HCT116 (cell line): ENCODE data around the gene GANC. TPM values are rescaled to one million over a fixed set of nuclear protein-coding genes. Genes with fewer than 3 reads are reported as not detected.

Source experiments
- ATAC-seq: fragments of 200-7000 bp; cut with Tn5 transposase; 2 replicates; pipeline ENCODE4 v1.9.1; 2020; ENCODE audit warnings: mild to moderate bottlenecking, moderate library complexity
- BruUV-seq: library from RNA; stranded (reverse); fragments of 400-500 nt; replicated peaks from 2 replicates; lab custom pipeline; 2021; lab: Mats Ljungman, UMichigan
- CTCF ChIA-PET: fragments of 300-600 bp; sonication (Branson Sonifier 250); formaldehyde crosslinking; loops from one replicate; lab custom pipeline; 2021; ENCODE audit warnings: antibody characterized with exemption; lab: Charles Lee
- POLR2A ChIA-PET: fragments of 300-600, 350-600 bp; sonication (Branson Sonifier 250); formaldehyde crosslinking; loops from one replicate; lab custom pipeline; 2021; ENCODE audit warnings: antibody characterized with exemption; lab: Charles Lee
- RAD21 ChIA-PET, 2 experiments: fragments of 300-600 bp; sonication (Branson Sonifier 250); formaldehyde crosslinking; loops; one replicate each; lab custom pipeline; 2023; ENCODE audit warnings: low total read pairs in 2 of 2; ENCODE audit not compliant: uncharacterized antibody in 2 of 2, unreplicated experiment in 2 of 2, low non-redundant PET in 1 of 2; lab: Charles Lee
- DNase-seq: peaks from one replicate; pipeline ENCODE4 v3.0.0-alpha.2; 2010; ENCODE audit warnings: low read depth, low spot score
- H2AFZ ChIP-seq: fragments of 200-600 bp; shearing (Covaris generic), sonication (generic); 2 replicates; pipeline ENCODE4 v1.6.1; 2017; ENCODE audit warnings: low read depth, mixed run types, mixed read lengths, antibody characterized with exemption, low read length; ENCODE audit not compliant: poor library complexity, severe bottlenecking
- H3K27ac ChIP-seq: 2 replicates; pipeline ENCODE4 v1.5.1; 2012; ENCODE audit warnings: low read depth, low read length
- H3K27me3 ChIP-seq: fragments of 200-600 bp; sonication (generic); 2 replicates; pipeline ENCODE4 v1.6.1; 2016; ENCODE audit warnings: mixed run types, low read length, mixed read lengths; ENCODE audit not compliant: insufficient read depth
- H3K36me3 ChIP-seq, 2 experiments: fragments of 200-500 bp in 1 of 2; fragments of 200-600 bp in 1 of 2; sonication (Bioruptor generic) in 1 of 2; sonication (generic) in 1 of 2; 2 replicates each; pipeline versions ENCODE4 v1.5.1 to v1.6.1; 2014 to 2016; ENCODE audit warnings: low read length in 2 of 2, inconsistent platforms in 1 of 2, mixed read lengths in 1 of 2, mixed run types in 1 of 2; ENCODE audit not compliant: insufficient read depth in 2 of 2, control insufficient read depth in 1 of 2
- H3K4me1 ChIP-seq, 2 experiments: fragments of 200-600 bp in 1 of 2; sonication (generic) in 1 of 2; 2 replicates each; pipeline versions ENCODE4 v1.5.1 to v1.6.1; 2012 to 2017; ENCODE audit warnings: low read length in 2 of 2, inconsistent platforms in 1 of 2, mild to moderate bottlenecking in 1 of 2, mixed read lengths in 1 of 2, mixed run types in 1 of 2, moderate library complexity in 1 of 2; ENCODE audit not compliant: insufficient read depth in 2 of 2, control insufficient read depth in 1 of 2
- H3K4me2 ChIP-seq: fragments of 200-600 bp; sonication (generic); 2 replicates; pipeline ENCODE4 v1.6.1; 2017; ENCODE audit warnings: mixed run types, low read length, mixed read lengths
- H3K4me3 ChIP-seq, 2 experiments: fragments of 200-600 bp in 1 of 2; sonication (generic) in 1 of 2; replicated peaks in 1 of 2; 2 replicates each; pipeline ENCODE4 v1.5.1; 2011 to 2016; ENCODE audit warnings: low read length in 2 of 2, control low read depth in 1 of 2, low read depth in 1 of 2, mild to moderate bottlenecking in 1 of 2, mixed read lengths in 1 of 2, mixed run types in 1 of 2
- H3K79me2 ChIP-seq: fragments of 200-600 bp; sonication (generic); 2 replicates; pipeline ENCODE4 v1.6.1; 2017; ENCODE audit warnings: mild to moderate bottlenecking, mixed run types, low read length, moderate library complexity, mixed read lengths; ENCODE audit not compliant: insufficient read depth
- H3K9ac ChIP-seq: fragments of 200-600 bp; sonication (generic); 2 replicates; pipeline ENCODE4 v1.6.1; 2016; ENCODE audit warnings: low read length, mixed read lengths
- H3K9me2 ChIP-seq: fragments of 200-600 bp; sonication (generic), shearing (Covaris generic); 2 replicates; pipeline ENCODE4 v1.6.1; 2017; ENCODE audit warnings: mixed run types, mild to moderate bottlenecking, moderate library complexity; ENCODE audit not compliant: insufficient read depth
- H3K9me3 ChIP-seq, 2 experiments: fragments of 200-500 bp in 1 of 2; fragments of 200-600 bp in 1 of 2; sonication (Bioruptor generic) in 1 of 2; sonication (generic) in 1 of 2; 2 replicates each; pipeline ENCODE4 v1.6.1; 2014 to 2017; ENCODE audit warnings: low read length in 2 of 2, mixed read lengths in 2 of 2, inconsistent platforms in 1 of 2, low read depth in 1 of 2, mild to moderate bottlenecking in 1 of 2, mixed run types in 1 of 2, moderate library complexity in 1 of 2; ENCODE audit not compliant: control insufficient read depth in 1 of 2, insufficient read depth in 1 of 2
- H4K20me1 ChIP-seq: fragments of 200-600 bp; sonication (generic), shearing (Covaris generic); 2 replicates; pipeline ENCODE4 v1.6.1; 2017; ENCODE audit warnings: mixed run types, mild to moderate bottlenecking, moderate library complexity; ENCODE audit not compliant: insufficient read depth
- CTCF ChIP-seq, 3 experiments: fragments of 200-600 bp in 1 of 3; sonication (generic) in 1 of 3; IDR thresholded peaks in 2 of 3; conservative IDR thresholded peaks in 1 of 3; 2 replicates each; pipeline ENCODE4 v1.5.1; 2012 to 2017; ENCODE audit warnings: low read depth in 2 of 3, low read length in 2 of 3, antibody characterized with exemption in 1 of 3, borderline replicate concordance in 1 of 3, control low read depth in 1 of 3, mild to moderate bottlenecking in 1 of 3, mixed read lengths in 1 of 3, mixed run types in 1 of 3, moderate library complexity in 1 of 3; ENCODE audit not compliant: insufficient read depth in 1 of 3
- ELF1 ChIP-seq: IDR thresholded peaks from 2 replicates; pipeline ENCODE4 v1.6.1; 2012; ENCODE audit warnings: low read depth, borderline replicate concordance
- EZH2 ChIP-seq: fragments of 200-600 bp; sonication (generic); IDR thresholded peaks from 2 replicates; pipeline ENCODE4 v1.6.1; 2017; ENCODE audit warnings: antibody characterized with exemption, mixed run types
- EZH2phosphoT487 ChIP-seq: fragments of 200-600 bp; IDR thresholded peaks from 2 replicates; pipeline ENCODE4 v1.6.1; 2018; ENCODE audit warnings: antibody characterized with exemption, borderline replicate concordance
- FOSL1 ChIP-seq: IDR thresholded peaks from 2 replicates; pipeline ENCODE4 v1.6.1; 2012; ENCODE audit warnings: low read depth
- JUND ChIP-seq: IDR thresholded peaks from 2 replicates; pipeline ENCODE4 v1.6.1; 2012
- MAX ChIP-seq: IDR thresholded peaks from 2 replicates; pipeline ENCODE4 v1.6.1; 2012
- SIN3A ChIP-seq: IDR thresholded peaks from 2 replicates; pipeline ENCODE4 v1.6.1; 2012; ENCODE audit warnings: low read depth
- ZBTB33 ChIP-seq: IDR thresholded peaks from 2 replicates; pipeline ENCODE4 v1.6.1; 2011; ENCODE audit warnings: mild to moderate bottlenecking, low read length, moderate library complexity; ENCODE audit not compliant: insufficient replicate concordance; ENCODE audit errors: extremely low read depth
- ZNF274 ChIP-seq: fragments of 200-500 bp; sonication (Bioruptor generic); IDR thresholded peaks from 2 replicates; pipeline ENCODE4 v1.6.1; 2014; ENCODE audit warnings: mild to moderate bottlenecking, low read depth, low read length, inconsistent platforms
- intact Hi-C: fragments of 100-400 bp; cut with micrococcal nuclease; formaldehyde crosslinking; loops from 2 replicates; pipeline ENCODE4 v1.10.0; 2022
- total RNA-seq: library from RNA; stranded (reverse); gene quantifications from one replicate; pipeline ENCODE4 v1.2.1, GENCODE V29; 2021; ENCODE audit not compliant: unreplicated experiment

The GANC gene
- total RNA-seq, 1 experiment from 2014 or later: 13.1 TPM

- H3K9me2 ChIP-seq: no peaks in the 10 kb centered on the region
- H3K27me3 ChIP-seq: no peaks in the 10 kb centered on the region
- TF ChIP-seq JUND (no peak), FOSL1 (no peak), EZH2phosphoT487 (no peak), ZNF274 (no peak), SIN3A (no peak), CTCF (IDR thresholded peaks at IDR 0.05 in 2 of 3, conservative IDR thresholded peaks at IDR 0.05 in 1 of 3; ENCODE audit: borderline replicate concordance in 1 of 3, insufficient read depth in 1 of 3, low read depth in 2 of 3, low read length in 2 of 3) (no peak), ELF1 (no peak), ZBTB33 (no peak), MAX (no peak), EZH2 (no peak)
- ATAC-seq (no peak), DNase-seq (no peak)
- intact Hi-C loops: no loop called here
- no peak overlapping the region for H3K27ac ChIP-seq
- CTCF ChIA-PET: interaction anchor here (1.0 kb wide), 1 partner anchor 21 kb away, joined by 5 read pairs; no protein-coding TSS in a partner anchor
- RAD21 ChIA-PET: no interaction called here
- no TSS peak for BruUV-seq
- no peaks in the 10 kb centered on the region for H3K36me3 ChIP-seq
- no peaks in the 10 kb centered on the region for H3K9me3 ChIP-seq
- H3K4me2 ChIP-seq: no peak overlapping the region
- POLR2A ChIA-PET: no interaction called here
- no peak overlapping the region for H3K4me3 ChIP-seq
- H2AFZ ChIP-seq: no peak overlapping the region
- no peaks in the 10 kb centered on the region for H4K20me1 ChIP-seq
- no peaks in the 10 kb centered on the region for H3K4me1 ChIP-seq
- no peak overlapping the region for H3K9ac ChIP-seq
- H3K79me2 ChIP-seq: no peaks in the 10 kb centered on the region
Observed at GRCh38 chr15:42363942-42364341, 90.9 kb downstream of the GANC start.
